Activated naive CD4-positive, alpha-beta T cell treated with anti-CD3 and anti-CD28 coated beads, Interleukin-2, amount 50 U/mL, for 72 hours (primary cell): ENCODE results near the gene TMOD1. TPM values are rescaled to one million over a fixed set of nuclear protein-coding genes. Genes with fewer than 3 reads are reported as not detected.

ENCODE experiments used
- ATAC-seq, 2 donors: fragments of 150-1000 bp; cut with Tn5 transposase; 2 replicates each; pipeline ENCODE4 v1.10.0; 2021; ENCODE audit warnings: mild to moderate bottlenecking in 2 of 2, moderate library complexity in 2 of 2
- DNase-seq, 2 donors: peaks; one replicate each; pipeline ENCODE4 v3.0.0; 2021 to 2022; ENCODE audit warnings: low spot score in 2 of 2
- H3K27ac Mint-ChIP-seq, 2 donors: one replicate each; pipeline ENCODE4 v1.8.0; 2022; ENCODE audit warnings: mild to moderate bottlenecking in 2 of 2, mixed read lengths in 2 of 2
- H3K36me3 Mint-ChIP-seq, 2 donors: one replicate each; pipeline ENCODE4 v1.8.0; 2022; ENCODE audit warnings: mixed read lengths in 2 of 2
- H3K9me3 Mint-ChIP-seq, 2 donors: one replicate each; pipeline ENCODE4 v1.8.0; 2022; ENCODE audit warnings: mixed read lengths in 2 of 2
- total RNA-seq, 2 donors: library from RNA; stranded (reverse); gene quantifications; one replicate each; pipeline ENCODE4 v1.2.3, GENCODE V29; 2022

Gene TMOD1
- total RNA-seq, 2 donors from 2014 or later = 0.96 to 1.5 TPM

- no peaks in the 10 kb centered on the region for H3K36me3 Mint-ChIP-seq
- no peak overlapping the region for H3K27ac Mint-ChIP-seq
- H3K9me3 Mint-ChIP-seq = no peaks in the 10 kb centered on the region
- DNase-seq (no peak), ATAC-seq (no peak)
Observed at GRCh38 chr9:97526895-97527575, 25.6 kb downstream of the TMOD1 start.

DNA sequence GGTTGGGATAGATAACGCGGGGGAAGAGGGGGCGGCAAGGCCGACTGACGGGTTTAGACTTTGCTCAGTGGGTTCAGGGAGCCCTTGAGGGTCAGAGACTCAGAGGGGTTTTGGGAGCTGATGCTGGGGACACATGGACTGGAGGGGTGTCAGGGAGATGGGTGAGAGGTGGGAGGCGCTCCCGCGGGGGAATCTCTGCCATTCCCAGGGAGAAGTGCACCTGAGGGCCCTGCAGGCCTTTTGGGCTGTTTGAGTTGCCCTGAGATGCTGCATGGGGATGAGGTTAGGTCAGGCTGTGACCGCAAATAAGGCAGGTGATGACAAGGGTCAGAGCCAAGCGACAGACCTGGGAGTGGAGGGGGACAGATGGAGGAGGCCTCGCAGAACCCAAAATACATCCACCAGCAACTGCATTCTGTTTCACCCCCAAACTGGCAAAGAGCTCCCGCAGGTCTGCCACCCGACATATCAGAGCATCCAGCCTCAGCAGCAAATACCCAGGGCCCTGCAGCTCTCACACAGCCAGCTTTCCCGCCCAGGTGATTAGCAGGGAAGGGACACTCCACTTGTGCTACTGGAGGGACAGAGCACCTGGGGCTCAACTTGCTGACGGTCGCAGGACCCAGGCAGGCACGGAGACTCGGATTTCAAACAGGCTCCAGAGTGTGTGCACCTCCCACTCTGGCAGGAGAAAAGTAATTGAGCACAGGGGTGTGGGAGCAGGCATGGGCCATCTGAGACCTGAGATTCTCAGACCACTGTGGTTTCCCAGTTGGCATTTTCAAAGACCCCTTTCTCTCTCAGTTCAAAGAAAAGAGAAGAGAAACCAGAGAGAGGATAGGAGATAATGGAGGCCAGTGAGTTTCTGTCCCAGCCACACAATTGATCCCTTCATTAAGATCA is 26.4 kb downstream of the TMOD1 start:
- ATAC-seq = no peak
- peak overlapping the region in 1 of 2 donors; percentile 48 for H3K27ac Mint-ChIP-seq
- no peak for DNase-seq
- H3K9me3 Mint-ChIP-seq = no peaks in the 10 kb centered on the region
- H3K36me3 Mint-ChIP-seq = no peaks in the 10 kb centered on the region

DNA sequence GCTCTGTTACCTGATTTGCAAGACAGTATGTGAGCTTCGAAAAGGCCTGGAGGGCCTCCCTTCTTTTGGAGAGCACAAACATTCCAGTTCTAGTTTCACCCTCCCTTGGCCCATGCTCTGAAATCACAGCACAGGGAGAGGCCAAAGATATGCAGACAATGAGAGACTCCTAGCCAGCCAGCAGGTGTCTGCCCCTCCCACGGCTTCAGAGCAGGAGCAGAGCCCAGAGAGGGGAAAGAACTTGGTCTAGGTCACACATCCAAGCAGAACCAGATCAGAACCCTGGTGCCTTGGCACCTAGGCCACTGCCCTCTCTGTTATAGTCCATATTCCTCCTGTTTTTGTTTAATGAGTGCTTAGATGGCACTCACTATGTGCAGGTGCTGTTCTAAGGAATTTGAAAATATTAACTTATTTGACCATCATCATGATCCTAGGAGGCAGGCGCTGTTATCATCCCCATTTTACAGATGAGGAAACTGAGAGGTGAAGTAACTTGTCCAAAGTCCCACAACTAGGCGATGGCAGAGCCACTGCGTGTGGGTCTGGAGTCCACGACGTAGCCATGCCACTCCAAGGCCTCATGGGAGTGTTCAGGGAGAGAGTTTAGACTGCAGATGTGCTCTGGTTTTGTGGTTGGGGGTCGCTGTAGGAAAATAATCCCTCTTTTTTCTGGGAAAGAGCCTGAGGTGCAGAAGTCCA is 27.2 kb downstream of the TMOD1 start:
- DNase-seq = no peak
- H3K9me3 Mint-ChIP-seq = no peaks in the 10 kb centered on the region
- no peak for ATAC-seq
- H3K27ac Mint-ChIP-seq = peak overlapping the region in 1 of 2 donors; percentile 48
- H3K36me3 Mint-ChIP-seq = no peaks in the 10 kb centered on the region

- Mint-ChIP-seq H3K36me3 (no peaks in the 10 kb centered on the region), H3K27ac (peak overlapping the region; percentile 41 to 52), H3K9me3 (no peaks in the 10 kb centered on the region)
- DNase-seq (peak in 1 of 2 donors; percentile 16), ATAC-seq (peak; percentile 61 to 98)
Observed at GRCh38 chr9:97529363-97530076, 28.1 kb downstream of the TMOD1 start.

DNA sequence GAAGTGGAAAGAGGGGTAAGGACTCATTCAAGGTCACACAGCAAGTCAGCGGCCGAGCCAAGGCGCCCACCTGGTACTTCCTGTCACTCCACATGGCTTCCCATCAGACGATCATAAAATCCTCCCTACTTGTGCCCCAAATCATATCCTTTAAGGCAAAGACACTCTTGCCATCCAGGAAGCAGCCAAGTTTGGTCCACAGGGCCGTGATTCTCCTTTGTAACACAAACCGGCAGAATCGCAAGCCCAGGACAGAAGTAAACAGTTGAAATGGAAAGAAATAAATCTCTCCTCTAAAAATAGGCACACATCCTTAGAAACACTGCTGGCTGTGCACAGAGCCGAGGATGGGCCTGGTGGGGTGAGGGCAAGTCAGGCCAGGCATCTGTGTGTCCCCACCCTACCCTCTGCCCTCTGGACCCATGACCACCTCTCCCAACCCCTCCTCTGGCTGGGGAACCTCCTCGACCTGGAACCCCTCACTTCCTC is 30.5 kb downstream of the TMOD1 start:
- DNase-seq = no peak
- no peak for ATAC-seq
- H3K36me3 Mint-ChIP-seq = no peaks in the 10 kb centered on the region
- H3K9me3 Mint-ChIP-seq = no peaks in the 10 kb centered on the region
- H3K27ac Mint-ChIP-seq = no peak overlapping the region

DNA sequence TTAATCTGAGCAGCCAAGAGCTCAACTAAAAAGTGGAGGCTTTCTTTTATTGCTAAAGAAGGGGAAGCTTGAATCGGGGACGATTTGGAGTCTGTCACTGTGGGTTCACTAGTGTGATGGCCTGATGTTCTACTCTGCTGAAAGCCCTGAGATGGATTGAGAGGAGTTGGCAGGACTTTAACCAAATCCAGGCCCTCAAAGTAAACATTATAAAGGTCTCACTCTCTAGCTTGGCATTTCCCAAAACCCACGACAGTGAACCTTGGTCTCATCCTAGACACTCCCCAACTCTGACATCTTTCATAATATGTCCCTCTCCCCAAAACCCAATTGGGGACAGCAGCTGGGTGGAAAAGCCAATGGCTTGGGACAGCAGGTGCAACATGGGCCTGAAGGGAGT is 32.7 kb downstream of the TMOD1 start:
- no peak for DNase-seq
- Mint-ChIP-seq H3K27ac (no peak overlapping the region), H3K9me3 (no peaks in the 10 kb centered on the region), H3K36me3 (no peaks in the 10 kb centered on the region)
- no peak for ATAC-seq

DNA sequence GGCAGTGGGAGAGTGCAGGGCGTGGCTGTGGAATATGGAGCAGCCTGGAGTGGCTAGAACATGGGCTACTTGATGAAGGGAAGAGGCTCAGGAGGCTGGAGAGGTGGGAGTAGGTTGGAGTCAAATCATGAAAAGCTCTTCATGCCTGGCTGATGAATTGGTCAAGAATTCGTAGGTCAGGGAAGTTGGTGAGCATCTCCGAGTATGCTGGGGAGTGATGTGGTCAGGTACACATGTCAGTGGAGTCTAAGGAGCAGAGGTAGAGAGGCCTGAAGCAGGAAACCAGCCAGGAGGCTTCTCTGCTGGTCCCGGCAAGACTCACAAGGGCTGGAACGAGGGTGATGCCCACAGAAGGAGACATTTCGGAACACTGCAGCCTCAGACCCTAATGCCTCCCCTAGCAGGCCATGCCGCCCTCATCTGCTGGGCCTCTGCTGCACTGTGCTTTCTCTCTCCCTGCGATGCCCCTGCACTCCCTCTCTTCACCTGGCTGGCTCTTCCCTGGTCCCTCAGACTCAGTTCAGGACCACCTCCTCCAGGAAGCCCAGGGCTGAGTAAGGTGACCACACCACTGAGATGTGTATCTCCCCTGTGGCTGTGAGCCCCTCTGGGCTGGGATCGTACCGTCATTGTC is 33.6 kb downstream of the TMOD1 start:
- Mint-ChIP-seq H3K36me3 (no peaks in the 10 kb centered on the region), H3K27ac (peak overlapping the region in 1 of 2 donors; percentile 82), H3K9me3 (no peaks in the 10 kb centered on the region)
- ATAC-seq = no peak
- no peak for DNase-seq

DNA sequence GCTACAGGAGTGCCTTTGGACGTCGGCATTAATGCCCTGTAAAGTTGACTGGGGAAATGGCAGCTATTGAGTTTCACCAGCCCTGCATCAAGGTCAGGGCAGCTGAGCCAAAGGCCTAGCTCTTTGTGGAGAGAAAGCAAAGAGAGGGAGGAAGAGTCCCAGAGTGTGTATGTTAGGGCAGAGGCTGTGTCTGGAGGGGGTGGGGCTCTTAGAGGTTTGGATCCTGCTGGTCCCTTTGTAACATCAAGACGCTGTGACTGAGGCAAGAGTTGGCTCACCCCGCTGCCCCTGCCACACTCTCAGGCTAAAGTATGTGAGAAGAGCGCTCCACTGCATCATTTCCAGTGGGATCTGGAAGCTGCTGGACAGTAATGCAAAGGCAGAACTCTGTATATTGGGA is 34.3 kb downstream of the TMOD1 start:
- Mint-ChIP-seq H3K27ac (no peak overlapping the region), H3K9me3 (no peaks in the 10 kb centered on the region), H3K36me3 (no peaks in the 10 kb centered on the region)
- DNase-seq = no peak
- ATAC-seq = no peak

- no peaks in the 10 kb centered on the region for H3K9me3 Mint-ChIP-seq
- ATAC-seq (no peak), DNase-seq (no peak)
- H3K27ac Mint-ChIP-seq = no peak overlapping the region
- no peaks in the 10 kb centered on the region for H3K36me3 Mint-ChIP-seq
Observed at GRCh38 chr9:97536480-97536879, 35.0 kb downstream of the TMOD1 start.

DNA sequence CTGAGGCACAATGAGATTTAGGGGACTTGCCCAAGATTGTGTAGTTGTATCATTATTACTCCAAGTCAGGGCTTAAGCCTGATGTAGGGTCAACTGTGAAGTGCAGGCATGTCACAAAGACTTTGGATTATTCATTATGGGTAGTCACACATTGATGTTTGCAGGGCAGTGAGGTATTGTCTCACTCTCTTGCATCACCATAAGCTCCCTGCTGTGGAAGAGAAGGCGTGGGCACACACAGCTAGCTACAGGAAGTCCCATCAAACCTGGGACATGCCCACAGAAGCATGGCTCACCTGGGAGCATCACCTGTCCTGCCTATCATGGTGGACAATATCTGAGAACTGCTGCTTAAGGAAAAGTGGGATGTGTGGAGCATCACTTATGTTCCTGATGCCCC is 42.1 kb downstream of the TMOD1 start:
- no peak overlapping the region for H3K27ac Mint-ChIP-seq

DNA sequence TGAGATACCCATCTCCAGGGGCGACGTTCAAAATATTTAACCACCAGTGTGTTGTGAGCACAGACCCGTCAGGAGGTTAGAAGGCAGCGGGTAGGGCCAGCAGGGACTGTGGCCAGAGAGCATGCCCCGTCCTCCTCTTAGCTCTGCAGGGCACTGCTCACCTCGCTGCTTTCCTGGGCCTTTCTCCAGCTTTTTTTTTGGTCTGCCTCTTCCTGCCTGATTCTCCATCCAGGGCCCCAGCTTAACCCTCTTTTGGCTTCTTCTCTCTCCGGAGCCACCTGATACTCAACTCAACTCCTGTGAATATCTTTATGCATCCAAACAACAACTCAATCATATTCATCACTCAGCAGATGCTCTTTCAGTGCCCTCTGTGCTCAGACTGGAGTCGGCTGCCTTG is 44.0 kb downstream of the TMOD1 start:
- ATAC-seq (no peak), DNase-seq (no peak)
- H3K36me3 Mint-ChIP-seq = no peaks in the 10 kb centered on the region
- peak overlapping the region in 1 of 2 donors; percentile 23 for H3K27ac Mint-ChIP-seq
- H3K9me3 Mint-ChIP-seq = no peaks in the 10 kb centered on the region

More for the DNA sequence above, 42.1 kb downstream of the TMOD1 start:
- DNase-seq (no peak), ATAC-seq (no peak)
- Mint-ChIP-seq H3K9me3 (no peaks in the 10 kb centered on the region), H3K36me3 (no peaks in the 10 kb centered on the region)

- ATAC-seq (no peak), DNase-seq (peak in 1 of 2 donors; percentile 9)
- H3K36me3 Mint-ChIP-seq = no peaks in the 10 kb centered on the region
- H3K9me3 Mint-ChIP-seq = no peaks in the 10 kb centered on the region
- H3K27ac Mint-ChIP-seq = no peak overlapping the region
Observed at GRCh38 chr9:97547098-97547829, 45.8 kb downstream of the TMOD1 start.

DNA sequence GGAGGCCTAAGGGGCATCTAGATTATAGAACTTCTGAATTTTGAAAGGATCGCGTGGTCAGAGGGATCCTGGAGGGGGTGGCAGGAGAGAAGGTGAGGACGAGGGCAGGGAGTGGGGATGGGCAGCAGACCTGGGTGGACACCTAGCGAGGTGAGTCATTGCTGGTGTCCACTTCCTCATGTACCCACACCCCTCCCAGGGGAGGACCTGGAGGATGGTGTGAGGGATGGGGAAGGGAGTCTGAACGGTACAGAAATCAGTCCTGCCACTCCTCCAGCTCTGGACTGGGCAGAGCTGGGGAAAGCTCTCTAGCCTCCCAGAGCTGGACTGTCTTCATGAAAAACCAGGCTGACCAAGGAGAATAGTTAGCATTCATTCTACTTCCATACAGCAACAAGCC is 46.9 kb downstream of the TMOD1 start:
- Mint-ChIP-seq H3K9me3 (no peaks in the 10 kb centered on the region), H3K36me3 (no peaks in the 10 kb centered on the region), H3K27ac (no peak overlapping the region)
- DNase-seq (peak in 1 of 2 donors; percentile 23), ATAC-seq (no peak)

DNA sequence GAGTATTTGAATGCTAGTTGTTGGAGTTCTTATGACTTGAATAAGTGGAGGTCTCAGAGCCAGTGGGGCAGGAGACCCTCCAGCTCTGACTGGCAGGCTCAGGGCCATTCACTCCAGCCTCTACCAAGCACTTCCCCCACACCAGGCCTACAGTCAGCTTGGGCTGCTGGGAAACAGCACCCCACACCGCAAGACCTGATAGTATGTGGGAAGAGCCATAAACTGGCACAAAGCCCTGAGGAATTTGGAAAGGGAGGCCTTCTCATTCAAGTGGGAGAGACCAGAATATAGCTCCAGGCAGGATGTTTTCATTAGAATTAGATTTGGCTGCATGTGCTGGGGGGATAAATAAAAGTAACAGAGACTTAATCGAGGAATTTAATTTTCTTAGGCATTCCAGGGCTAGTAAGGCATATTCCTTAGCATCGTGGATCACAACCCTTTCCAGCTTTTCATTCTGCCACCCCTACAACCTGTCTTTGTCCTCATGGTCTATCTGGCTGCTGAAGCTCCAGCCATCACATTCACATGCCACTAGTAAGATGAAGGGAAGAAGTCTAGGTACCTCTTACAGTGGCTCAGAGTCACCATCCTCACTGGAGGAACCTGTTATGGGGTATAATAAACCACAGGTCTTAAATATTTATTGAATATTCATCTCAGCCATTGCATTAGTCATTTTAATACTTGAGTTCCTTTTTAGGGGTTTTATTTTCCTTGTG is 47.5 kb downstream of the TMOD1 start:
- DNase-seq (peak in 1 of 2 donors; percentile 6), ATAC-seq (no peak)
- no peak overlapping the region for H3K27ac Mint-ChIP-seq
- no peaks in the 10 kb centered on the region for H3K9me3 Mint-ChIP-seq
- no peaks in the 10 kb centered on the region for H3K36me3 Mint-ChIP-seq

DNA sequence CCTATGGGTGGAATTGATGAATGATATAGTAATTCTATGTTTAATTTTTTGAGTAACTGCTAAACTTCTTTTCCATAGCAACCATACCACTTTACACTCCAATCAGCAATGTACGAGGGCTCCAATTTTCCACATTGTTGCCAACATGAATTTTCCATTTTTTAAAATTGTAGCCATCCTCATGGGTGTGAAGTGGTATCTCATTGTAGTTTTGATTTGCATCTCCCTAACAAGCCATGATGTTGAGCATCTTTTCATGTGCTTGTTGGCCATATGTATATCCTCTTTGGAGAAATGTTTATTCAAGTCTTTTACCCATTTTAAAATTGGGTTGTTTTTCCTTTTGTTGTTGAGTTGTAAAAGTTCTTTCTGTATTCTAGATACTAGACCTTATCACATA is 48.9 kb downstream of the TMOD1 start:
- Mint-ChIP-seq H3K36me3 (no peaks in the 10 kb centered on the region), H3K27ac (no peak overlapping the region), H3K9me3 (no peaks in the 10 kb centered on the region)
- no peak for DNase-seq
- ATAC-seq = no peak
